H1 (cell line): ENCODE results near the gene SEMA3E. TPM values are rescaled to one million over a fixed set of nuclear protein-coding genes. Genes with fewer than 3 reads are reported as not detected.

ENCODE experiments used
- CBX8 ChIP-seq: fragments of 300-800, 300-1000 bp; sonication (generic); IDR thresholded peaks from 2 replicates; pipeline ENCODE4 v1.7.1; 2016; ENCODE audit warnings: low read depth, low read length, borderline replicate concordance
- CHD2 ChIP-seq: IDR thresholded peaks from 2 replicates; pipeline ENCODE4 v1.6.1; 2012; ENCODE audit warnings: low read length, improper control_type of control experiment
- EGR1 ChIP-seq: IDR thresholded peaks from 2 replicates; pipeline ENCODE4 v1.6.1; 2011; ENCODE audit warnings: low read depth, low read length, borderline replicate concordance
- GABPA ChIP-seq: IDR thresholded peaks from 2 replicates; pipeline ENCODE4 v1.6.1; 2011; ENCODE audit warnings: mild to moderate bottlenecking, low read length, moderate library complexity, borderline replicate concordance; ENCODE audit not compliant: insufficient read depth
- JUN ChIP-seq: IDR thresholded peaks from 2 replicates; pipeline ENCODE4 v1.6.1; 2011; ENCODE audit warnings: low read depth, mild to moderate bottlenecking, improper control_type of control experiment, low read length
- JUND ChIP-seq: IDR thresholded peaks from 2 replicates; pipeline ENCODE4 v1.6.1; 2011; ENCODE audit warnings: mild to moderate bottlenecking, improper control_type of control experiment, low read length
- KDM4A ChIP-seq: IDR thresholded peaks from one replicate; pipeline ENCODE4 v1.7.1; 2012; ENCODE audit warnings: low read depth, mild to moderate bottlenecking, moderate library complexity, low read length, inconsistent platforms; ENCODE audit not compliant: severe bottlenecking
- MAFK ChIP-seq: IDR thresholded peaks from 2 replicates; pipeline ENCODE4 v1.6.1; 2012; ENCODE audit warnings: low read depth, mild to moderate bottlenecking, improper control_type of control experiment, low read length
- MAX ChIP-seq: IDR thresholded peaks from 2 replicates; pipeline ENCODE4 v1.6.1; 2012; ENCODE audit warnings: inconsistent platforms
- SP1 ChIP-seq: IDR thresholded peaks from 2 replicates; pipeline ENCODE4 v1.6.1; 2011; ENCODE audit warnings: low read depth, low read length
- SUZ12 ChIP-seq: fragments of 200-600 bp; sonication (generic); IDR thresholded peaks from 2 replicates; pipeline ENCODE4 v1.6.1; 2012; ENCODE audit warnings: mild to moderate bottlenecking, inconsistent platforms, low read length, moderate library complexity, mixed read lengths
- polyA plus RNA-seq, 7 experiments: library from polyadenylated mRNA; depleted of rRNA in 3 of 7; stranded (reverse) in 5 of 7; unstranded in 2 of 7; fragments of >200 nt in 5 of 7; fragments of 200-250 nt in 2 of 7; gene quantifications; 1 replicate in 5 of 7; 2 replicates in 1 of 7; 4 replicates in 1 of 7; pipeline versions ENCODE4 v1.2.1 to v1.2.3, GENCODE V29; 2011 to 2013; ENCODE audit warnings: missing spikeins in 2 of 7, mixed read lengths in 2 of 7
- total RNA-seq: library from RNA; stranded (reverse); fragmentation: NEBNext Ultra II Directional; extraction: Animal tissue kit (Norgen Biotek cat#: 25700); gene quantifications from 2 replicates; pipeline ENCODE4 v1.2.1, GENCODE V29; 2021

Gene SEMA3E
- total and polyA plus RNA-seq, 2 of the 8 experiments (the other 6 are each of a cell fraction or from before 2014, with no cell fraction given): 0.93 to 0.94 TPM

GRCh38 chr7:83484266-83484665, 164.7 kb downstream of the SEMA3E start (continued):
- no peak for TF ChIP-seq GABPA
- TF ChIP-seq CBX8: no peak
- no peak for TF ChIP-seq JUN
- no peak for TF ChIP-seq SP1
- TF ChIP-seq MAFK: no peak
- TF ChIP-seq CHD2: no peak
- TF ChIP-seq JUND: no peak
- no peak for TF ChIP-seq MAX
- no peak for TF ChIP-seq KDM4A
- TF ChIP-seq SUZ12: no peak
- no peak for TF ChIP-seq EGR1
